Measurements from ENCODE around the gene CCT6B.
"Not testable (repeated sequence)": the region's sequence is repeated elsewhere in the genome, so short reads cannot be mapped to it uniquely, and the experiment has no call there.

Gene CCT6B

GRCh38 chr17:34980353-34980680 is 19.1 kb upstream of the CCT6B start, which contains the start of gene LIG3:
TSS of gene LIG3 (plus strand) at chr17:34980512. CDS start at chr17:34983006, 2,494 bp downstream.
- DNase-seq = peak; percentile 92

GRCh38 chr17:34979650-34980352 is 18.5 kb upstream of the CCT6B start:
- no peak for DNase-seq

GRCh38 chr17:34979153-34979552 is 17.9 kb upstream of the CCT6B start:
- DNase-seq = no peak

GRCh38 chr17:34974794-34975785 is 13.8 kb upstream of the CCT6B start:
- no peak for DNase-seq

- no peak for DNase-seq
These were observed 12.9 kb upstream of the CCT6B start for GRCh38 chr17:34974179-34974578.

- no peak for DNase-seq
These were observed 2.8 kb downstream of the CCT6B start for GRCh38 chr17:34958438-34958837.

- not testable (repeated sequence) for DNase-seq
These were observed 10.5 kb downstream of the CCT6B start for GRCh38 chr17:34950780-34951179.

GRCh38 chr17:34930283-34930682 is 31.0 kb downstream of the CCT6B start:
- DNase-seq = no peak

GRCh38 chr17:34926661-34927060 is 34.6 kb downstream of the CCT6B start:
- DNase-seq = no peak

- no peak for DNase-seq
These were observed 40.6 kb downstream of the CCT6B start for GRCh38 chr17:34920676-34921075.

GRCh38 chr17:34917381-34917780 is 43.9 kb downstream of the CCT6B start:
- no peak for DNase-seq

- no peak for DNase-seq
These were observed 45.1 kb downstream of the CCT6B start for GRCh38 chr17:34916120-34916519.

GRCh38 chr17:34913001-34913400 is 48.3 kb downstream of the CCT6B start:
- no peak for DNase-seq

- no peak for DNase-seq
These were observed 52.2 kb downstream of the CCT6B start for GRCh38 chr17:34909040-34909439.

- DNase-seq = no peak
These were observed 58.3 kb downstream of the CCT6B start for GRCh38 chr17:34902831-34903547.

- DNase-seq = no peak
These were observed 61.5 kb downstream of the CCT6B start for GRCh38 chr17:34899643-34900291.

GRCh38 chr17:34895383-34895782 is 65.9 kb downstream of the CCT6B start:
- no peak for DNase-seq

GRCh38 chr17:34894964-34895363 is 66.3 kb downstream of the CCT6B start:
- no peak for DNase-seq

GRCh38 chr17:34892461-34893249 is 68.6 kb downstream of the CCT6B start:
- DNase-seq = no peak

GRCh38 chr17:34886831-34887230 is 74.4 kb downstream of the CCT6B start:
- no peak for DNase-seq

GRCh38 chr17:34885076-34885475 is 76.2 kb downstream of the CCT6B start:
- no peak for DNase-seq

- no peak for DNase-seq
These were observed 76.7 kb downstream of the CCT6B start for GRCh38 chr17:34884597-34884996.

Measured in CD4-positive, alpha-beta T cell treated with Interleukin-4 for 4 hours (primary cell).